RWPE1 (cell line): ENCODE measurements around the gene CDKAL1.

Experiments used
- CTCF ChIA-PET: fragments of 350-600 bp; sonication (Branson Sonifier 250); formaldehyde crosslinking; extraction: SDS; loops from one replicate; lab custom pipeline; 2021; lab: Yijun Ruan, JAX
- POLR2A ChIA-PET: fragments of 400-600 bp; formaldehyde crosslinking; extraction: SDS; loops from one replicate; lab custom pipeline; 2020; ENCODE audit warnings: antibody characterized with exemption; ENCODE audit not compliant: low non-redundant PET; lab: Yijun Ruan, JAX
- DNase-seq: peaks from one replicate; pipeline ENCODE4 v3.0.0; 2012; ENCODE audit warnings: low spot score
- H3K27ac ChIP-seq: fragments of 450-650 bp; 2 replicates; pipeline ENCODE4 v1.5.1; 2017
- TF ChIP-seq, protein P1 (sequence below): fragments of 450-650 bp; conservative IDR thresholded peaks from 2 replicates; pipeline ENCODE4 v1.5.1; 2017; ENCODE audit warnings: low read depth, mild to moderate bottlenecking

CDKAL1 gene

DNA sequence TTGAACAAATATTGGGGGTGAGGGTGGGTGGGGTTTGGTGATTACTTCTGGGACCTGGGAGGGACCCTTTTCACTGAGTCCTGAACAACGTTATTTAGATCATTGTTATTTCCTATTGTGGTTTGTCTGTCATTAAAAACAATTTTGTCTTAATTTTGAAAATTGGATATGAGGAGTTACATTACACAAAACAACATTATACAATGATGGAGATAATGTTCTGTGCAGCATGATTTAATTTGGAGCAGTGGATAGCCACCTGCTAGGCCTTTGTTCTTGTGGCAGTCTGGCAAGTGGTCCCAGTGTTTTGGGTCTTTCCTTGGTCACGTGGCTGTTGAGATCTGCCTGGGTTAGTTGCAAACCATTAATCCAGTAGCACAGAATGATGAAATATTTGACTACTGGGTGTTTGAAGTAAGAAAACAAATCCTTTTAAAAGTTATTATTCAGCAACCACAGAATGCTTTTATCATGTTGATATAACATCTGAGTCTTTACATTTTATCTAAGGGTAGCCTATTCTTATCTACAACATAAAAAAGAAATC, 172.8 kb downstream of the CDKAL1 start:
- no peak for DNase-seq
- TF ChIP-seq, protein P1, sequence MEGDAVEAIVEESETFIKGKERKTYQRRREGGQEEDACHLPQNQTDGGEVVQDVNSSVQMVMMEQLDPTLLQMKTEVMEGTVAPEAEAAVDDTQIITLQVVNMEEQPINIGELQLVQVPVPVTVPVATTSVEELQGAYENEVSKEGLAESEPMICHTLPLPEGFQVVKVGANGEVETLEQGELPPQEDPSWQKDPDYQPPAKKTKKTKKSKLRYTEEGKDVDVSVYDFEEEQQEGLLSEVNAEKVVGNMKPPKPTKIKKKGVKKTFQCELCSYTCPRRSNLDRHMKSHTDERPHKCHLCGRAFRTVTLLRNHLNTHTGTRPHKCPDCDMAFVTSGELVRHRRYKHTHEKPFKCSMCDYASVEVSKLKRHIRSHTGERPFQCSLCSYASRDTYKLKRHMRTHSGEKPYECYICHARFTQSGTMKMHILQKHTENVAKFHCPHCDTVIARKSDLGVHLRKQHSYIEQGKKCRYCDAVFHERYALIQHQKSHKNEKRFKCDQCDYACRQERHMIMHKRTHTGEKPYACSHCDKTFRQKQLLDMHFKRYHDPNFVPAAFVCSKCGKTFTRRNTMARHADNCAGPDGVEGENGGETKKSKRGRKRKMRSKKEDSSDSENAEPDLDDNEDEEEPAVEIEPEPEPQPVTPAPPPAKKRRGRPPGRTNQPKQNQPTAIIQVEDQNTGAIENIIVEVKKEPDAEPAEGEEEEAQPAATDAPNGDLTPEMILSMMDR: no peak
- ChIA-PET POLR2A (no interaction called here), CTCF (no interaction called here)
- H3K27ac ChIP-seq: no peak overlapping the region

DNA sequence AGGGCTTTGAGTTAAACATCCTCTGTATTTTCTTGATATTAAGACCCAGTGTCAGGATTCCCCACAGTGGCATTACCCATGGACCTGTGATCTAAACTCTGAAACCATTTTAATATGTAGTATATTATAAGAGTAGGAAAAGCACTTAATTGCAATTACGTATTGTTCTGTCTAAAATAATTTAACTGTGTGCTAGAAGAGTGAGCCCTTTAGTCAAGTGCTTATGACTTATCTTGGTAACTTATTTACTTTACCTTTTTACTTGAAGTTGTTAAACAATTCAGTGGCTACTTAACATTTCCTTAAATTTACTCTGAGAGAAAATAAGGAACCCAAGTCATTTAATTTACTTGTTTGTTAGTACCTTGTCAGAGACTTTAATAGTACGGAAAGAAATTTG, 173.6 kb downstream of the CDKAL1 start:
- ChIA-PET CTCF (interaction anchor here (0.6 kb wide), 1 partner anchor 102 kb away, joined by 4 read pairs; no protein-coding TSS in a partner anchor), POLR2A (no interaction called here)
- no peak overlapping the region for H3K27ac ChIP-seq
- TF ChIP-seq, protein P1: no peak
- DNase-seq: no peak

DNA sequence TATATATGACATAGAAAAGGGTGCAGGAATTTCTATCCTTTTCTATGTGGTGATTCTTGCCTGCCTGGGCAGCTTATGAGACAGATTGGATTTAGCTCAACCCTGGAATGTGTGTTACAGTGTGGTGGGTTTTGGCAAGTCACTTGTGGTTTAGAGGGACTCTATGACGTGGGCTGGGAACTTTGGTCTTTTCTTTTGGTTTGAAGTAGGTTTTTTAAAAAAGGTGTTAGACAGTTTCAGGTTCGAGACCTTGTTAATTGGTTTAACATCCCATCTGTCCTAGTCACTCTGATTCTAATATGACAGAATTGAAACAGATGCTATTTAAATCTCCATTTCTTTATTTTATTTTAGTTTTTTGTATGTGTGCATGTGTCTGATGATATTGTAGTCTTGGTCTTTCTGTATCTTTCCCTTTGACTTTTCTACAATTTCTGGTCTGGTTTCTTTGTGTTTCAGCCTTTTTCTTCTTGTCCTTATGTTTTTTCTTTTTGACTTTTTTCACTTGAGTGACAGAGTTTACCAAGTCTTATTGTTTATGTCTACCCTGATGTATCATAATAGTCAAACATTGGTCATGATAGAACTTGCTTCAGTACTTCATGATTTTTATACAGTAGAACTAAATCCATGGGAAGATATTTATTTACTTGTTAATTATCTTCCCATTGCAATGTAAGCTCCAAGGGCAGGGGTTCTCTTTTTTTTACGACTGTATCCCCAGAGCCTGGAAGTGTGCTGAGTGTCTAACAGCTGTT, 174.3 kb downstream of the CDKAL1 start:
- no peak overlapping the region for H3K27ac ChIP-seq
- no peak for DNase-seq
- CTCF ChIA-PET: interaction anchor here (0.6 kb wide), 1 partner anchor 103 kb away, joined by 4 read pairs; no protein-coding TSS in a partner anchor
- POLR2A ChIA-PET: no interaction called here
- TF ChIP-seq, protein P1: no peak

- H3K27ac ChIP-seq: no peak overlapping the region
- CTCF ChIA-PET: no interaction called here
- no peak for DNase-seq
- POLR2A ChIA-PET: no interaction called here
- TF ChIP-seq, protein P1: no peak
Measured at GRCh38 chr6:20709451-20709850, 175.2 kb downstream of the CDKAL1 start.

DNA sequence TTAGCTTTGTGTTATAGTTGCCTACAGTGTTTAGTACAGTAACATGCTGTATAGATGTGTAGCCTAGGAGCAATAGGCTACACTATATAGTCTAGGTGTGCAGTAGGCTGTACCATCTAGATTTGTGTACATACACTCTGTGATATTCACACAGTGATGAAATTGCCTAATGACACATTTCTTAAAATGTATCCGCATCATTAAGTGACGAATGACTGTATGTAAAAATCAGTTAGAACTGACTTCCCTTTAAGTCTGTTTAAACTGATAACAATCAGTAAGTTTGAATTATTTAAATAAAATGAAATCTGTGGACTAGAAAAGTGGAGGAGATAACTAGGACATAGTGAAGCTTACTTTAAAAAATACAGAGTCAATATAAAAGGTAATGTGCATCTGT, 176.1 kb downstream of the CDKAL1 start:
- ChIA-PET CTCF (no interaction called here), POLR2A (no interaction called here)
- no peak for DNase-seq
- H3K27ac ChIP-seq: no peak overlapping the region
- TF ChIP-seq, protein P1: no peak

DNA sequence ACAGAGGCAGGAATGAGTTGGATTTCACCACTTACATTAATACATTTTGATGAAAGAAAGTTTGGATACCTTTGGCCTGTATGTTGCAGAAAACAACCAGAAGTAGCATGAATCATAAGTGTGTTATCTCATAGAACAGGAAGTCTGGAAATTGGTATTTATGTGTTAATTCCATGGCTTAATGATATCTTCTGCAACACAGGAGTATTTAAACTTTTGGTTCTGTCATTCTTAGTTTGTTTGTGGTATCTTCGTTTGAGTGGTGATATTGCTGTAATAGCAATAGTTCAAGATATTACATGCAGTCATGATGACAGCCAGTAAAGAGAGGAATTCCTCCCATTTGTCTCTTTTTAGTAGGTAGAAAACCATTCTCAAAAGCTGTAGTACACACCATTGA, 177.3 kb downstream of the CDKAL1 start:
- POLR2A ChIA-PET: no interaction called here
- TF ChIP-seq, protein P1: no peak
- H3K27ac ChIP-seq: no peak overlapping the region
- DNase-seq: no peak
- CTCF ChIA-PET: interaction anchor here (0.6 kb wide), 1 partner anchor 430 kb away, joined by 3 read pairs; no protein-coding TSS in a partner anchor
